Large intestine (tissue), 3 donors: ENCODE results near the gene EMC1. TPM values are rescaled to one million over a fixed set of nuclear protein-coding genes. Genes with fewer than 3 reads are reported as not detected.
"Not testable (repeated sequence)": the region's sequence is repeated elsewhere in the genome, so short reads cannot be mapped to it uniquely, and the experiment has no call there.

Experiments used
- DNase-seq, 2 donors: peaks; one replicate each; pipeline versions ENCODE4 v3.0.0 to v3.0.0-alpha.2; 2013
- H3K27ac ChIP-seq: one replicate; pipeline ENCODE4 v1.5.1; 2013; ENCODE audit warnings: low read length
- H3K27me3 ChIP-seq: 2 replicates; pipeline ENCODE4 v1.6.1; 2013; ENCODE audit warnings: low read length; ENCODE audit not compliant: control insufficient read depth, insufficient read depth
- H3K36me3 ChIP-seq: 2 replicates; pipeline ENCODE4 v1.6.1; 2013; ENCODE audit warnings: low read length; ENCODE audit not compliant: control insufficient read depth, insufficient read depth
- H3K4me1 ChIP-seq: one replicate; pipeline ENCODE4 v1.6.1; 2013; ENCODE audit warnings: low read length; ENCODE audit not compliant: control insufficient read depth, insufficient read depth
- H3K4me3 ChIP-seq: one replicate; pipeline ENCODE4 v1.5.1; 2013; ENCODE audit warnings: low read length
- H3K9me3 ChIP-seq: one replicate; pipeline ENCODE4 v1.6.1; 2013; ENCODE audit warnings: mild to moderate bottlenecking, low read depth, low read length, moderate library complexity; ENCODE audit not compliant: control insufficient read depth
- WGBS: methylation state at CpG from one replicate; pipeline ENCODE4 v1.1.5; 2013; ENCODE audit warnings: low lambda C conversion rate; ENCODE audit not compliant: insufficient coverage; 5-methylcytosine and 5-hydroxymethylcytosine counted together
- polyA plus RNA-seq: library from polyadenylated mRNA; unstranded; fragments of 120-200 nt; gene quantifications from one replicate; pipeline ENCODE4 v1.2.1, GENCODE V29; 2013

Gene EMC1
- polyA plus RNA-seq, 1 donor = 33.8 TPM

DNA sequence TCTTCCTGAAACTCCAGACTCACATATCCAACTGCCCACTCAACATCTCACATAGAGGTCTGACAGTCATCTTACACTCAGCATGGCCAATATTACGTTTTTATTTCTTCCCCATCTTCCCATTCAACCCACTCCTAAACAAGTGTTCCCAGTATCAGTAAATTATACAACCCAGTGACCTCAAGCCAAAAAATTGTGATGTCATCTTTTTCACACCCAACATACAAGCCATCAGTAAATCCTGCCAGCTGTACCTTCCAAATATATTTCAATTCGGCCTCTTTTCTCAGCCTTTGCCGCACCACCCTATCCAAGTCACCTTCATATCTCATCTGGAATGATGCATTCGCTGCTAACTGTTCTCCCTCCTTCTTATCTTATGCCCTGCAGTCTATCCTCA lies 60.9 kb downstream of the EMC1 start:
- H3K36me3 ChIP-seq = peaks cover 82% of the 10 kb centered on the region
- WGBS = 100% methylated on average over 1 of the region's 4 CpGs
- no peak for DNase-seq

DNA sequence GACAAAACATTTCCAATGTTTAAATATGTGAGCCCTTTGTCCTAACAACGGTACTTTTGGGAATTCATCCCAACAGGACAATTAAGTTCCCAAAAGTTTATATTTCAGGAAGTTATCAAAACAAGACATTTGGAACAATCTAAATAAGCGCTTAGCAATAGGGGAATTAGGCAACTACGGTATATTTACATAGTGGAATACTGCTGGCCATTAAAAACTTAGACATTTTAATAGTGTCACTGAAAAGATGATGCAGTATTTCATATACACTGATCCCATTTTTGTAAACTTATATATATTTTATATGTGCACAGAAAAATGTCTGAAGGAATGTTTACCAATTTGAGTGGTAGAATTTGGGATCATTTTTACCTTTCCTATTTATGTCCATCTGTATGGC lies 62.1 kb downstream of the EMC1 start:
- no peak for DNase-seq
- H3K27me3 ChIP-seq = no peaks in the 10 kb centered on the region
- no peak overlapping the region for H3K4me3 ChIP-seq
- no peak overlapping the region for H3K27ac ChIP-seq
- no peaks in the 10 kb centered on the region for H3K9me3 ChIP-seq
- H3K4me1 ChIP-seq = no peaks in the 10 kb centered on the region
- peaks cover 84% of the 10 kb centered on the region for H3K36me3 ChIP-seq
- 100% methylated on average over 1 of the region's 3 CpGs for WGBS

More for the DNA sequence above, 60.9 kb downstream of the EMC1 start:
- H3K9me3 ChIP-seq = no peaks in the 10 kb centered on the region
- no peak overlapping the region for H3K4me3 ChIP-seq
- no peaks in the 10 kb centered on the region for H3K4me1 ChIP-seq
- H3K27me3 ChIP-seq = no peaks in the 10 kb centered on the region
- H3K27ac ChIP-seq = no peak overlapping the region

DNA sequence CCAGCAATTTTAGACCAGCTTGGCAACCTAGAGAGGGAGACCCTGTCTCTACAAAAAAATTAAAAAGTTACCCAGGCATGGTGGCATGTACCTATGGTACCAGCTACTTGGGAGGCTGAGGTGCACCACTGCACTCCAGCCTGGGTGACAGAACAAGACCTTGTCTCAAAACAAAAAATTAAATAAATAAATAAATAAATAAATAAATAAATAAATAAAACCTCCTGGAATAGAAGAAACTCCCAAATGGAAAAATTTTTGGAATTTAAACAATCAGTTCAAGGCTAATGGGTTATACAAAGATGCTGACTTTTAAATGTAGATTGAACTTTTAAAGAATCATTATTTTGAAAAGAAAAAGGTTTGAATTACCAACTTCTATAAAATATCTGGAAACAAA lies 63.5 kb downstream of the EMC1 start:
- no peaks in the 10 kb centered on the region for H3K27me3 ChIP-seq
- H3K36me3 ChIP-seq = peaks cover 84% of the 10 kb centered on the region
- no peak for DNase-seq
- no peaks in the 10 kb centered on the region for H3K4me1 ChIP-seq
- H3K4me3 ChIP-seq = no peak overlapping the region
- no peak overlapping the region for H3K27ac ChIP-seq
- H3K9me3 ChIP-seq = no peaks in the 10 kb centered on the region

DNA sequence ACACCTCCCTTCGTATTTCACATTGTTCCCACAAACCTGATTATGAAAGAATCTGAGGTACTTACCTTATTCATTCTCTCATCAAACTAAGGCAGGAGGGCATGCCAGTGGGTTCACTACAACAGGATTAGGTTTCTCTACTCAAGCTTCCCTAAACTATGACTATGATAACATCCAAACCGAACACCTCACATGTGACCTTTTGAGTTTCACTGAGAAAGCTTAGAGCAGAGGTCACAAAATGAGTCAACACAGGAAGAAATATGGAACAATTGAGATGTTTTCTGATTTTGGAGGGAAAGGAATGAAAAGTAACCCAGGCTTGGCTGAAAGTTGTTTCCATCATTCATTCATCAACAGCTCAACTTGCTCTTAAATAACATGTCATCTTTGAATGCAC lies 65.3 kb downstream of the EMC1 start:
- no CpG with 5 or more reads among the region's 2 CpGs for WGBS
- H3K9me3 ChIP-seq = no peaks in the 10 kb centered on the region

DNA sequence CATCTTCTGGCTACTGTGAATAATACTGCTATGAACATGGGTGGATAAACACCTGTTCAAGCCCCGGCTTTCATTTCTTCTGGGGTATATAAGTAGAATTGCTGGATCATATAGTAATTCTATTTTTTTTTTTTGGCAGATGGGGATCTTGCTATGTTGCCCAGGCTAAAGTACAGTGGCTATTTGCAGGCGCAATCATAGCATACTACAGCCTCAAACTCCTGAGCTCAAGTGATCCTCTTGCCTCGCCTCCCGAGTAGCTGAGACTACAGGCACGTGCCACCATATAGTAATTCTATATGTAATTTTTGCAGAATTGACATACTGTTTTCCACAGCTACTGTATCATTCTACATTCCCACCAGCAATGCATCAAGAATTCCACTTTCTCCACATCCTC lies 69.1 kb downstream of the EMC1 start:
- Histone ChIP-seq H3K36me3 (peaks cover 79% of the 10 kb centered on the region), H3K27me3 (no peaks in the 10 kb centered on the region), H3K9me3 (no peaks in the 10 kb centered on the region), H3K4me1 (no peaks in the 10 kb centered on the region), H3K27ac (no peak overlapping the region), H3K4me3 (no peak overlapping the region)
- DNase-seq = no peak
- WGBS = no CpG with 5 or more reads among the region's 5 CpGs

More for the DNA sequence above, 65.3 kb downstream of the EMC1 start:
- Histone ChIP-seq H3K4me1 (no peaks in the 10 kb centered on the region), H3K27ac (no peak overlapping the region), H3K36me3 (peaks cover 78% of the 10 kb centered on the region), H3K27me3 (no peaks in the 10 kb centered on the region), H3K4me3 (no peak overlapping the region)
- DNase-seq = no peak

DNA sequence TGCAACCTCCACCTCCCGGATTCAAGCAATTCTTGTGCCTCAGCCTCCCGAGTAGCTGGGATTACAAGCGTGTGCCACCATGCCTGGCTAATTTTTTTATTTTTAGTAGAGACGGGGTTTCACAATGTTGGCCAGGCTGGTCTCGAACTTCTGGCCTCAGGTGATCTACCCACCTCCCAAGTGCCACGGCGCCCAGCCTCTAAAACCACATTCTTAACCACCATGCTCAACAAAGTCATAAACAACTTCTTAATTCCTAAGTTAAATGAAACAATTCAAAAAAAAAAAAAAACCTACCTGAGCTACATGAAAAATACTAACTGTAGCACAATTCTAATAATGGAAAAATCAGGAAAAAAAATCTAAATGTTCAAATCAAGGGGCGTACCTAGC lies 71.1 kb downstream of the EMC1 start:
- not testable (repeated sequence) for H3K27me3 ChIP-seq, H3K4me1 ChIP-seq, H3K4me3 ChIP-seq, DNase-seq, H3K27ac ChIP-seq, H3K9me3 ChIP-seq
- 100% methylated on average over 4 of the region's 8 CpGs for WGBS
- H3K36me3 ChIP-seq = peaks cover 81% of the 10 kb centered on the region

DNA sequence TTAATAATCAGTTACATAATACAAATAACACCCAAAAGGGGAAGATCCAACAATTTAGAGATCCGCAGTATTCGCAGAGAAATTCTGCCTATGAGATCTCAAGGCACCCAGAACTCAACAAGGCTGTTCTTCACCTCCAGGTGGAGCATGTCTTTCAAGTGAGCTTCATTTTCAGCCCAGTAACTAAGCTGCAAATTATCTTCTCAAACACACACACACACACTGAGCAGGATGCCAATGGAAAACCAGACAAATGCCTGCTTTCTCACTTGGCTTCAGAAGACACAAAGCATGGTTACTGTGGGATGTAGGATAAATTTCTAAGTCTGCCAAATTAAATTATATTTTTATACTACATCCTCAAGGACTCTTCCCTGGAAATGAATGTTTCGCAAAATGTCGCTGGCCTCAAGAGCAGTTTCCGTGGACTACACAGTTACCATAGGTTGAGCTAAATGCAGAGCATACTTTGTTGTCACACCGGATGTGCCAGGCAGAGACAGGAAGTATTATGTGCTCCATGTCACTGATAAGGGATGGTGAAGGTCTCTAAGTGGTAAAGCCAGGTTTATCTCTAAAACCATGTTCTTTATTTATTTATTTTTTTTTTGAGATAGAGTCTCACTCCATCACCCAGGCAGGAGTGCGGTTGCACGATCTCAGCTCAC lies 71.6 kb downstream of the EMC1 start:
- peak; percentile 28 to 34 for DNase-seq
- Histone ChIP-seq H3K9me3 (no peaks in the 10 kb centered on the region), H3K36me3 (peaks cover 81% of the 10 kb centered on the region), H3K4me1 (no peaks in the 10 kb centered on the region), H3K27me3 (no peaks in the 10 kb centered on the region), H3K4me3 (no peak overlapping the region), H3K27ac (no peak overlapping the region)
- WGBS = 93% methylated on average over 3 of the region's 8 CpGs

DNA sequence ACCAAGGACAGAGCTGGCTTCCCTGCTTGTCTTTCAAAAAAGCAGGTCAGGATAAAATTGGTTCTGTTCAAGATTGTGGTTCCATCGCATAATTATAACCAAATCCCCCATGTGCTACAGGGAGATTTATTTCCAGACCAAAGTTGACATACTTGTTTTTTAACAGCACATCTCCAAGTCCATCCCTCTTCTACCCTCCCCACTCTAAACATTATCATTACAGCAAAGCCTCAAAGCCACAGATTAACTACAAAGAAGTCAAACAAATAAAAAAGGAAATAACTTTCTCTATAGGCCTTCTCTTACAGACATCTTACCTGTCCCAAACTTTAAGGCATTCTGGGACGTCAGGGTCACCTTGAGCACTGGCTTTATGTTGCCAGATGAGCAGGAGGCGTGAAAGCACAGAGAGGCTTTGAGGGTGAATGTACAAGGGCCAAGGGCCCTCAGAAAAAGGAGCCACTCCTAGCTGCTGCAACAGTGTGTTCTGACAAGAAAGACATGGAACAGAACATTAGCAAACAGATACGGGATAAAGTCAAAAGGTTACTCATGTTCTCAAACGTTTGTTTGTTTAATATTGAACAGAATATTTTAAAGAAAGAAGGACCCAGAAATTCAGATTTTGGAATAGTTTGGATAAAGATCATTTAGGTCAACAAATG lies 72.5 kb downstream of the EMC1 start:
- DNase-seq = peak in 1 of 2 donors; percentile 23
- Histone ChIP-seq H3K9me3 (no peaks in the 10 kb centered on the region), H3K27ac (no peak overlapping the region), H3K27me3 (no peaks in the 10 kb centered on the region), H3K4me3 (no peak overlapping the region), H3K36me3 (peaks cover 80% of the 10 kb centered on the region), H3K4me1 (no peaks in the 10 kb centered on the region)
- 34% methylated on average over 3 of the region's 5 CpGs for WGBS

DNA sequence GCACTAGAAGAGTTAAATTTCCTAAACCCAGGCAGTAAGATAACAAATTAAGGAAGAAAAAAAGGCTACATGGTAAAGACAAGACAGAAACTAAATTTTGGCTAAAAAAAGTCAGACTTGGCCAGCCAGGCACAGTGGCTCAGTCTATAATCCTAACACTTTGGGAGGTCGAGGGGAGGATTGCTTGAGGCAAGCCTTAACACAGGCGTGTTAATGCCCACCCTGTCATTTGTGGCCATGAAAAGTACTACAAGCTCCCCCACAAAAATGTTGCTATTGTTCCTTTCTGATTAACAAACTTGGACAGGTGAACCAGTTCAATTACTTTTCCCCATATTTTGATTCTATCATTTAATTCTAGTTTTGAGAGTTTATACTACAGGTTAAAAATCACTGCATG lies 73.5 kb downstream of the EMC1 start:
- Histone ChIP-seq H3K27me3 (no peaks in the 10 kb centered on the region), H3K4me1 (no peaks in the 10 kb centered on the region), H3K36me3 (peaks cover 81% of the 10 kb centered on the region), H3K4me3 (no peak overlapping the region), H3K9me3 (no peaks in the 10 kb centered on the region), H3K27ac (no peak overlapping the region)
- no CpG with 5 or more reads among the region's 2 CpGs for WGBS
- no peak for DNase-seq

DNA sequence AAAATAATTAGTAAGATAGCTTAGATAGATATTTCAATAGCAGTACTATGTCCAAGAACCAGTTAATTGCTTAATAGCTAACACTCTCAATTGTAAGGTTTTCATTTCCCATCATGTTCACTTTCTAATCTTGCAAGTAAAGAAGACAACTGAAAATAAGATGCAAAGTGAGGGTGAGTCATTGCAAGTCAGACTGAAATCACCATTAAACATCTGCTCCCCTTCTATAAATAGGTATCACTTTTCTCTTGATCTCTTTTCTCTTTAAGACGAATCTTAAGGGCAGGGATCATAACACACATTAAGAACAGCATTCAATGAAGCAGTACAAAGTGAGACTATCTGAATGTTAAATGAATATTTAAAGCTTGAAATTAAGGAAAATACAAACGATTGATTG lies 81.7 kb downstream of the EMC1 start:
- WGBS = 80% methylated on average over 1 of the region's 2 CpGs

DNA sequence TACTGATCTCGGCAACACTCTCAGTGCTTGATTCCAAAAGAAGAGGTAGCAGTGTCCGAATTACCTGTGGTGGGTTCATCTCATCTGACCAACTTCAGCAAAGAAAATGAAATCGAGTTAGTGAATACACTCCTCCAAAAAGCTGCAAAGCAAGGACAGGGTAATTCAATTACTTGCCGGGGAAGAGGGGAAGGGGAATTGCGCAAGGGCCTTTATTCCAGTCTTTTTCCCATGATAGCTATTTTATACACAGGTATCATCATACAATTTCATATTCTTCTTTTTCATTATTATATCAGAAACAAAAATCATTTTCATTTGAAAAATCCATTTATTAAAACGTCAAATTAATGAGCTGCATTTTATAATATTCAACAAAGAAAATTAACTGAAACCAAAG lies 84.2 kb downstream of the EMC1 start:
- Histone ChIP-seq H3K36me3 (peaks cover 91% of the 10 kb centered on the region), H3K27me3 (no peaks in the 10 kb centered on the region), H3K4me3 (no peak overlapping the region), H3K27ac (no peak overlapping the region), H3K9me3 (no peaks in the 10 kb centered on the region), H3K4me1 (no peaks in the 10 kb centered on the region)
- 93% methylated on average over 3 of the region's 6 CpGs for WGBS
- DNase-seq = no peak

More for the DNA sequence above, 81.7 kb downstream of the EMC1 start:
- no peaks in the 10 kb centered on the region for H3K9me3 ChIP-seq
- no peaks in the 10 kb centered on the region for H3K27me3 ChIP-seq
- no peak overlapping the region for H3K4me3 ChIP-seq
- no peak for DNase-seq
- H3K4me1 ChIP-seq = no peaks in the 10 kb centered on the region
- H3K27ac ChIP-seq = no peak overlapping the region
- peaks cover 89% of the 10 kb centered on the region for H3K36me3 ChIP-seq
